Urinary bladder (tissue), 4 donors: ENCODE measurements around the gene ANKFY1. TPM values are rescaled to one million over a fixed set of nuclear protein-coding genes. Genes with fewer than 3 reads are reported as not detected.

Experiments
- DNase-seq: peaks from one replicate; pipeline ENCODE4 v3.0.0-alpha.2; 2015; ENCODE audit errors: extremely low spot score
- H3K27ac ChIP-seq: one replicate; pipeline ENCODE4 v1.5.1; 2013; ENCODE audit warnings: low read depth, mild to moderate bottlenecking, moderate library complexity
- H3K36me3 ChIP-seq: one replicate; pipeline ENCODE4 v1.6.1; 2013; ENCODE audit warnings: mild to moderate bottlenecking, moderate library complexity; ENCODE audit not compliant: insufficient read depth
- H3K4me1 ChIP-seq: one replicate; pipeline ENCODE4 v1.6.1; 2013; ENCODE audit warnings: mild to moderate bottlenecking, moderate library complexity; ENCODE audit not compliant: insufficient read depth
- H3K4me3 ChIP-seq: one replicate; pipeline ENCODE4 v1.5.1; 2013; ENCODE audit warnings: low read depth, low read length
- WGBS: extraction: QIAGEN DNeasy Blood & Tissue Kit; methylation state at CpG from one replicate; pipeline ENCODE4 v1.1.7; 2013; 5-methylcytosine and 5-hydroxymethylcytosine counted together
- polyA plus RNA-seq: library from polyadenylated mRNA; stranded (reverse); fragments of 200-250 nt; gene quantifications from one replicate; pipeline ENCODE4 v1.2.3, GENCODE V29; 2013
- total RNA-seq: library from RNA; depleted of rRNA; stranded (reverse); fragments of >200 nt; gene quantifications from one replicate; pipeline ENCODE4 v1.2.3, GENCODE V29; 2014
- donor health status: healthy with polysubstance abuse.
- donor health status: healthy.

The ANKFY1 gene, protein sequence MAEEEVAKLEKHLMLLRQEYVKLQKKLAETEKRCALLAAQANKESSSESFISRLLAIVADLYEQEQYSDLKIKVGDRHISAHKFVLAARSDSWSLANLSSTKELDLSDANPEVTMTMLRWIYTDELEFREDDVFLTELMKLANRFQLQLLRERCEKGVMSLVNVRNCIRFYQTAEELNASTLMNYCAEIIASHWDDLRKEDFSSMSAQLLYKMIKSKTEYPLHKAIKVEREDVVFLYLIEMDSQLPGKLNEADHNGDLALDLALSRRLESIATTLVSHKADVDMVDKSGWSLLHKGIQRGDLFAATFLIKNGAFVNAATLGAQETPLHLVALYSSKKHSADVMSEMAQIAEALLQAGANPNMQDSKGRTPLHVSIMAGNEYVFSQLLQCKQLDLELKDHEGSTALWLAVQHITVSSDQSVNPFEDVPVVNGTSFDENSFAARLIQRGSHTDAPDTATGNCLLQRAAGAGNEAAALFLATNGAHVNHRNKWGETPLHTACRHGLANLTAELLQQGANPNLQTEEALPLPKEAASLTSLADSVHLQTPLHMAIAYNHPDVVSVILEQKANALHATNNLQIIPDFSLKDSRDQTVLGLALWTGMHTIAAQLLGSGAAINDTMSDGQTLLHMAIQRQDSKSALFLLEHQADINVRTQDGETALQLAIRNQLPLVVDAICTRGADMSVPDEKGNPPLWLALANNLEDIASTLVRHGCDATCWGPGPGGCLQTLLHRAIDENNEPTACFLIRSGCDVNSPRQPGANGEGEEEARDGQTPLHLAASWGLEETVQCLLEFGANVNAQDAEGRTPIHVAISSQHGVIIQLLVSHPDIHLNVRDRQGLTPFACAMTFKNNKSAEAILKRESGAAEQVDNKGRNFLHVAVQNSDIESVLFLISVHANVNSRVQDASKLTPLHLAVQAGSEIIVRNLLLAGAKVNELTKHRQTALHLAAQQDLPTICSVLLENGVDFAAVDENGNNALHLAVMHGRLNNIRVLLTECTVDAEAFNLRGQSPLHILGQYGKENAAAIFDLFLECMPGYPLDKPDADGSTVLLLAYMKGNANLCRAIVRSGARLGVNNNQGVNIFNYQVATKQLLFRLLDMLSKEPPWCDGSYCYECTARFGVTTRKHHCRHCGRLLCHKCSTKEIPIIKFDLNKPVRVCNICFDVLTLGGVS
- total RNA-seq (52.7 TPM), polyA plus RNA-seq (21.3 TPM)

DNA sequence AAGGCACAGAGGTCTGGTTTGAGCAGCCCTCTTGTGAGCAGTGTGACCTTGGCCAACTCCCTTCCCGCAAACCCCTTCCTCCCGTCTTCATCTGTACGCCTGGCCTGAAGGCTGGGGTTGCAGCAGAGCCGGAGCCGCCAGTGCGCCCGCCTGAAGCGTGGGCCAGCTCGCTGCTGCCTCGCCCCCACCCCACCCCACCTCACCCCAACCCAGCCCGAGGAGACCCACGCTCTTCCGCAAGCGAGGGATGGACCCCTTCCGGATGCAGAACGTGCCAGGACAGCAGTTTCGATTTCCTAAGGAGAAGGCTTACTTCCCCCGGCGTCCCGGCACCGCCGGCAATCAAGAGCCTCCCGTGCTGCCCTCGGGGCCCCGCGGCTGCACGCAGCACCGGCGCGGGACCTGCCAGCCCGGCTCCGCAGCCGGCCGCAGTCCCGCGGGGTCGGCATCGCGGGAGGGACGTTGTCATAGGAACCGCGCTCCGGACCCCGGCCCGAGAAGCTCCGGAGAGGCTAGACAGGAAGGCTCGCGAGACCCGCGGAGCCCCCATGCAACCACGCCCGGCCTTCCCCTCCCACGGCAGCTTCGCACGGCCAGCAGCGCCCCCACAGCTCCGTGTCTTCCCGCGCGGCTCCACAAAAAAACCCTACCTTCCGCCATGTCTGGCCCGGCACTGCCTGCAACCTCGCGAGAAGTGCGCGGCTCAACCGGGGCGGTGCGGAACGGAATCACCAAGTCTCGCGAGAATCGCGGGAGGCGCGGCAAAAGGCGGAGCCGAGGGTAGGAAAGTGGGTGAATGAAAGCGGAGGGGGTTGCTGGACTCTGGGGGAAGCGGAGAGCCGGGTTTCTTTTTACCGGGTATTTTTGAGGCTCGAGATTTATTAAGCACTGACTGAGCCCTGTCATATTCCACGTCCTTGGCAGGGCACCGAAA, at the start of gene ANKFY1:
ANKFY1 (minus strand) TSS at position 698 of the 934 bp plus-strand sequence; CDS start at position 660, 38 bp downstream.
- Histone ChIP-seq H3K27ac (peak within 1 kb of the TSS; percentile 72), H3K4me1 (peaks cover 2% of the 10 kb centered on the region), H3K4me3 (peak within 1 kb of the TSS; percentile 98), H3K36me3 (no peaks in the 10 kb centered on the region)
- peak; percentile 93 for DNase-seq
- under 1% methylated on average over 85 of the region's 85 CpGs for WGBS

DNA sequence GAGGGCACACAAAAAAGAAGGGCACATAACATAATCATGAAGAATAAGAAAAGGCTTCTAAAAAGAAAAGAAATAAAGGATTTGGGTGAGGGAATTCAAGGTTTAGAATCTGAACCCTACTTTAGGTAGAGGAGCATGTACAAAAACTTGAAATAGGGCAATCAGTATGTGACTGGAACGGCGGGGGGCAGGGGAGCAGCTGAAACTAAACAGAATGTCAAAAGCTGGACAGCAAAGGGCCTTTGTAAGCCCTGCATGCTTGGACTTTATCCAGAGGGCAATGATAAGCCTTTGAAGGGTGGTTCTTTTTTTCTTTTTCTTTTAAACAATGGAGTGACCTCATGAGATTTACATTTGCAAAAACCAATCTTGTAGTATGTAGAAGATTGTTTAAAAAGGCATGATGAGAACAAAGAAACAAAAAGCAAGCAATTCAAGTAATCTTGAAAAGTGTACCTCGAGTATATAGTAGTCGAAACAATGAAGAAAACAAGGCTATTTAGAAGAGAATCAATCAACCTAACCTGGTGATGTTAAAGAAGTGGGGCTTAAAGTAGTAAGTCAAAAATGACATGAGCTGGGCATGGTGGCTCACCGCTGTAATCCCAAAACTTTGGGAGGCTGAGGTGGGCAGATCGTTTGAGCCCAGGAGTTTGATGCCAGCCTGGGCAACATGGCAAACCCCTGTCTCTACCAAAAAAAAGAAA, 46.7 kb upstream of the ANKFY1 start:
- no peaks in the 10 kb centered on the region for H3K36me3 ChIP-seq
- H3K4me1 ChIP-seq: no peaks in the 10 kb centered on the region
- no peak for DNase-seq
- 56% methylated on average over 6 of the region's 6 CpGs for WGBS
- H3K27ac ChIP-seq: no peak overlapping the region
- H3K4me3 ChIP-seq: no peak overlapping the region

DNA sequence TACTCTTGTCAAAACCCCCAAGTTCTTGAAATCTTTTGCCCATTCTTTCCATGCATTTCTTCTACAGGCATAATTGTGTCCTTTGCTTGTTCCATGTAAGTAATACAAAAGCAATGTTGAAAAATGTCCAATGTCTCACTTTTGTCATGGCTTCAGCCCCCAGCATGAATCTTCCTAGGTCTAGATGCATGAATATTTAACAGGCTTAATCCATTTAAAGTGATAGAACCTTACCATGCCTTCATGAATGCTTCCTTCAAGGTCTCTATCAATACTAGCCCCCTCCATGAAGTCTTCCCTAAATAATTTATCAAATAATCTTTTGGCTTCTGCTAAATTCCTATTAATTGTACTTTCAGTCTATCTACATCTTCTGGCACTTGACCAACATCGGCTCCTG, 46.1 kb upstream of the ANKFY1 start:
- 15% methylated on average over 1 of the region's 1 CpG for WGBS
- H3K4me3 ChIP-seq: no peak overlapping the region
- H3K27ac ChIP-seq: no peak overlapping the region
- no peak for DNase-seq
- H3K4me1 ChIP-seq: no peaks in the 10 kb centered on the region
- H3K36me3 ChIP-seq: no peaks in the 10 kb centered on the region

DNA sequence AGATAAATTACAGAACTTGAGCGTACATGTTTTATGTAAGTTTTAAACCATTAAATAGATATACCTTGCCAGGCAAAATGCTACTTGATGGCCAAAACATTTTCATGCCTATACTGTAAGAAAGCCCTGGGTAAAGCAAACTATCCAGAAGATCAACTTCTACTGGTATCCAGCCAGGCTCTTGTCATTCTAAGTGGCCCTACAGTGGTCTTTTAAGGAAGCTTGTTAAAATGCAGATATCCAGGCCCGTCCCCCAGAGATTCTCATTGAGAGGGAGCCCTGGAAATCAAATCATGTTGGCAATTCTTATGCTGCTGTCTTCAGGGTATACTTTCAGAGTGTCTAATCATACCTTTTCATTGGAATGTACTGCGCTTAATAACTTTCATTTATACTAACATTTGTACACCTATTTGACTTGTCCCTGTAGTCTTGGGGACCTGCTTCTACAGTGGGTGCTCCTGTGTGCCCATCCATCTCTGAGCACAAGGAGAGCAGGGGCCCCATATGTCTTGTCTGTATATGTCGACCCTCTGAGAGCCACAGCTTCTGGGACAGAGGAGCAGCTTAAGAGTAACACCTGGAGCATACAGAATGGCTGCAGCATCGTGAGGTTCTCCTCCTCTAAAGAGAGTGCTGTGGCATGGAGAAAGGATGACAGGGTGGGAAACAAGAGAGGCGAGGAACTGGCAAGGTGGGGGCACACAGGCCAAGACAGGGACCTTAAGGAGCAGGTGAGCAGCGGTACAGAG, 43.6 kb upstream of the ANKFY1 start:
- 88% methylated on average over 7 of the region's 7 CpGs for WGBS
- H3K36me3 ChIP-seq: no peaks in the 10 kb centered on the region
- DNase-seq: no peak

DNA sequence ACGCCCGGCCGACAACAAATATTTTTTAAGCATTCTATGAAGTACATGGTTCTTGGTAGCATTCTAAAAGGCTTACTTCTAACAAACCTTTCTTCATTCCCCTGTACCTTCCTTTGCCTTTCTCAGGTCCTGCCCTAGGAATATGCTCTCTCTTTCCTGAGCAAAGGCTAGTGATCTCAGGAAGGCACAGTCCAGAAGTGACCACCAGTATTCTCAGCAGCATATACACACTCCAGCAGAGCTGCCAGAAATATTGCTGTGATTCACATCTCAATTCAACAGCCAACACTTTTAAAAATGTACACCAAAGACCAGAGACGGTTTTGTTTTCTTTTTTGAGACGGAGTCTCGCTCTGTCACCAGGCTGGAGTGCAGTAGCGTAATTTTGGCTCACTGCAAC, 41.4 kb upstream of the ANKFY1 start:
- no peak for DNase-seq
- no peak overlapping the region for H3K27ac ChIP-seq
- H3K36me3 ChIP-seq: no peaks in the 10 kb centered on the region
- no peaks in the 10 kb centered on the region for H3K4me1 ChIP-seq
- no peak overlapping the region for H3K4me3 ChIP-seq
- 87% methylated on average over 7 of the region's 7 CpGs for WGBS

More for the DNA sequence above, 43.6 kb upstream of the ANKFY1 start:
- no peaks in the 10 kb centered on the region for H3K4me1 ChIP-seq
- H3K4me3 ChIP-seq: no peak overlapping the region
- H3K27ac ChIP-seq: no peak overlapping the region

DNA sequence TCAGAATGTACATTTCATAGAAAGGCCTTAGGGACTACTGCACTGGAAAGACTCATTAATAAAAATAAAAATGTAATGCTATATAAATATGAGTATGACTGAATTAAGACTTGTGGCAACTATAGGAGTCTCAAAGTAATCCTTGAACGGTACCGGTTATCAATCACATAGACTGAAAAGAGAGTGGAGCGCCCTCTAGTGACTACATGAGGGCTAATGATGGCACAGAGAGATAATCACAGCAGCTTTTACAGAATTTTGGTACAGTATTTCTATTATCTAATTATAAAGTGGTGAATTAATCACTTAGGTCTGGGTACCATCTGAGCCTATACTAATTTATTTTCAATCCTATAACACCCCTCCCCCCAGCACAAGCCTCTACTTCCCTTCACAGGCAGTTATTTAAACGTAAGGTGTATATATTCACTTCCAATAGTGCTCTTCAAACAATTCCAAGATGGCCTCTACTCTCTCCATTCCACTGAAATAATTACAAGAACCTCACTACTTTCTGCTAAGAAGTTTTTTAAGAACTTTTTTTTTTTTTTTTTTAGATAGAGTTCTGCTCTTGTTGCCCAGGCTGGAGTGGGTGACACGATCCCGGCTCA, 40.7 kb upstream of the ANKFY1 start:
- no peak for DNase-seq
- 51% methylated on average over 6 of the region's 6 CpGs for WGBS
- Histone ChIP-seq H3K4me3 (no peak overlapping the region), H3K36me3 (no peaks in the 10 kb centered on the region), H3K4me1 (no peaks in the 10 kb centered on the region), H3K27ac (no peak overlapping the region)

DNA sequence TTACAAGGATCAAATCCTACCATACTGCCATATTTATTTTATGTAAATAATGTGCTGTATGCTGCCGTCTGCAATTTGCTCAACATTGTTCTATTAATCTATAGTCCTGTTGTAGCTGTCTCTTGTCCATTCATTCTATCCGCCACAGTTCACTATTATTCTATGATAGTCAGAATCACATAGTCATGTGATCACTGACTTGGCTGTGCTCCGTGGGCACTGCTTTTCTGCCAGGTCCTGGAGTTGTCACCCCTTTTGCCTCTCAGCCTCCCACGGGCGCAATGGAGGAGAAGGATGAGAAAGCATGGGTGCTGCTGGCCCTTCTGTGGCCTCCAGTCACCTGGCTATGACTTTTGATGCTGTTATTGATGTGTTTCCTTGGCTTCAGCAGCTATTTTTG, 37.3 kb upstream of the ANKFY1 start:
- Histone ChIP-seq H3K4me3 (no peak overlapping the region), H3K36me3 (no peaks in the 10 kb centered on the region), H3K27ac (no peak overlapping the region), H3K4me1 (no peaks in the 10 kb centered on the region)
- DNase-seq: no peak
- 77% methylated on average over 5 of the region's 5 CpGs for WGBS

DNA sequence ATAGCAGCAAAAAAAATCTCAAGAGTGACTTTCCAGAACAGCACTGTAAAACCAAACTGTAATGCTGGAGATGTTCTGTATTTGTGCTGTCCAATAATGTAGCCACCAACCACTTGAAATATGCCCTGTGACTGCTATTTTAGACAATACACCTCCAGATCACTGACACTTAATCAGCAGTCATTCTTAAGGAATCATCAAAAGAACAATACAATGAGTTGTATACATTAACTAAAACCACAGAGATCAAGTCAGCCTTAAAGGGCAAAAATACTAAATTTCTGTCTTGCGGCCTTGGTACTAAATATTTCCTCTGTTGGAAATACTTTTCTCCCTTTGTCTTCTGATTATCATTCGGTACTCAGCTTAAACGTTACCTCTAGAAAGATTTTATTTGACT, 33.6 kb upstream of the ANKFY1 start:
- no peaks in the 10 kb centered on the region for H3K4me1 ChIP-seq
- no peak overlapping the region for H3K4me3 ChIP-seq
- DNase-seq: no peak
- no peaks in the 10 kb centered on the region for H3K36me3 ChIP-seq
- 77% methylated on average over 3 of the region's 3 CpGs for WGBS
- no peak overlapping the region for H3K27ac ChIP-seq

DNA sequence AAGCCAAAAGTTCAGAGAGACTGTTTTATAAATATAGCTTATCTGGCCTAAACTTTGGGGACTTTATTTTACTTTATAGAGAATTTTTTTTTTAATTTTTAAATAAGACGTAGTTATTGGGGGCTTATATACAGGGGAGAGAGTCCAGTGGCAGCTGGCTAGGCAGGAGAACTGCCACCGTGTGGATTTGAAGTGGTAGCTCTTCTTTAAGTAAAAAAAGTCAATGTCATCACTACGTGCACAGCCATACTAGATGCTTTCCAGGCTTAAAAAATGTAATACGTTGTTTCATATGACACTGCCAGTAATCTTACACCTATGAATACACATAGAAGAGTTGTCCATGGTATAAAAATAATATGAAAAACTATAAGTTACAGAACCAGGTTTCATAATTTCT, 31.9 kb upstream of the ANKFY1 start:
- no peaks in the 10 kb centered on the region for H3K4me1 ChIP-seq
- no peak for DNase-seq
- no peak overlapping the region for H3K4me3 ChIP-seq
- WGBS: 62% methylated on average over 4 of the region's 4 CpGs
- H3K36me3 ChIP-seq: no peaks in the 10 kb centered on the region
- no peak overlapping the region for H3K27ac ChIP-seq

DNA sequence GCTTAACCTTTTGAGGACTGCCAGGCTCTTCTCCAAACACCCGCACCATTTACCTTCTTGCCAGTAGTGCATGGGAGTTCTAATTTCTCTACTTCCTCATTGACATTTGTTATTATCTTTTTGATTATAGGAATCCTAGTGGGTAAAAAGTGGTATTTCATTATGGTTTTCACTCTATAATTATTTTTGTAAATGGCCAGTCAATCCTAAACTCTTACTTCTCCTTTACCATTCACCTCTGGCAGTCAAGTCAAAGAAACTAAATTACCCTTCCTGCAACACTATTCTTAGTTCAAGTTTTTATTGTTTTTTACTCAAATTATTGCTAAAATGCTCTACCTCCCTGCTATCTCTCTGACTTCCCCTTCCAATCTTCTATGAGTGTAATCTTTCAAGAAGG, 29.8 kb upstream of the ANKFY1 start:
- H3K4me3 ChIP-seq: no peak overlapping the region
- no peak for DNase-seq
- H3K36me3 ChIP-seq: no peaks in the 10 kb centered on the region
- H3K4me1 ChIP-seq: no peaks in the 10 kb centered on the region
- no peak overlapping the region for H3K27ac ChIP-seq
- WGBS: 97% methylated on average over 1 of the region's 1 CpG

DNA sequence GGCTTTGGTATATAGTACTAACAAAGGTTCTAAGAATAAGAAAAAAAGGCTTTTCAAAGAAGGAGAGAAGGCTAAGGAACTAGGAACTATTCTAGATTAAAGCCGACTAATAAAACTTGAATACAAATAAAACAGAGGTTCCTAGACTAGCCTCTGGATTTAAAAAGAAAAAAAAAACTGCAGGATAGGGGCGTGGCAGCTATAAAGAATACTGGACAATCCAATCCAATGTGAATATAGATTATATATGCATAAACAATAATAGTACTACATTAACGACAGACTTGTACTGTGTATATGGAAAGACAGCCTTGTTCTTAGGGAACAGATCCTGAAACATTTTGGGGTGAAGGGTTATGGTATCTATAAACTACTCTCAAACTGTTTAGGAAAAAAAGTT, 23.9 kb upstream of the ANKFY1 start:
- no peaks in the 10 kb centered on the region for H3K4me1 ChIP-seq
- H3K27ac ChIP-seq: no peak overlapping the region
- no peaks in the 10 kb centered on the region for H3K36me3 ChIP-seq
- no peak for DNase-seq
- 86% methylated on average over 3 of the region's 3 CpGs for WGBS
- H3K4me3 ChIP-seq: no peak overlapping the region
